ENCODE measurements around the gene FHIT.

- TF ChIP-seq CTCF (IDR thresholded peaks at IDR 0.05) = no peak
- TF ChIP-seq POLR2A (IDR thresholded peaks at IDR 0.05) = no peak
Measured at GRCh38 chr3:59997583-59997982, 1253.7 kb downstream of the FHIT start.
